ENCODE data around the gene EXOC3L2. TPM values are rescaled to one million over a fixed set of nuclear protein-coding genes. Genes with fewer than 3 reads are reported as not detected.

EXOC3L2 gene
- total and polyA plus RNA-seq, 2 of the 8 experiments (the other 6 are each of a cell fraction or from before 2014, with no cell fraction given), result 1.4 to 1.6 TPM

DNA sequence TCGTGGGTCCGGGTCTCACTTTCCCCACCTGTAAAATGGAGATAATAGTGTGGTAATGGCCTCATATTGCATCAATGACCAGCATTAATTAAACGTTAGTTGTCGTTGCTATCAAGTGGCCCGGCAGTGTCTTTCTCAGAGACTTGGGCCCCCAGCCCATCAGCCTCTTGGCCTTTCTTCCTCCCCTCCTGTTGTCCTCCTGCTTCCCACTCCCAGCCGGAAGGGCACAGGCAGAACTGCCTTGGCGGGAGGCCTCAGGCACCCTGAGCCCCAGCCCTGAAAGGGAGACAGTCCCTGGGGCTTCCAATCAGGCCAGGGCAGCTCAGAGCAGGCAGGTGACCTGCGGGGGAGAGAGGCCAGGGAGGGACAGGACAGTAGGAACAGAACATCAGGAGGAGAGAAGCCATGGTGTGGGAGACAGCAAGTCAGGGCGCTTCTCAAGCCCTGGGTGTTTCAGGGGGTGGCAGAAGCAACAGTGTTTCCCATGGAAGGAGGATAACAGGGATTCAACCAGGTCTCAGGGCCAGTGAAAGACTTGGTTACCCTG is 10.5 kb upstream of the EXOC3L2 start:
- Histone ChIP-seq H3K4me2 (ENCODE audit: insufficient read depth in 1 of 2, low read depth in 2 of 2, low read length in 2 of 2) (no peak overlapping the region), H3K27me3 (replicated peaks in 1 of 4; ENCODE audit: control insufficient read depth in 3 of 4, extremely low read depth in 1 of 4, insufficient read depth in 3 of 4, low read length in 3 of 4) (no peaks in the 10 kb centered on the region), H2BK120ac (replicated peaks; ENCODE audit: low read depth, low read length) (no peak overlapping the region), H4K8ac (ENCODE audit: extremely low read depth, insufficient read depth, low read length) (no peak overlapping the region), H4K5ac (ENCODE audit: insufficient read length, low read depth, low read length) (no peak overlapping the region), H3K27ac (ENCODE audit: low read depth, low read length) (no peak overlapping the region), H3K9ac (replicated peaks in 1 of 4; ENCODE audit: extremely low read depth in 1 of 4, low read depth in 3 of 4, low read length in 3 of 4) (no peak overlapping the region), H3K4ac (replicated peaks; ENCODE audit: insufficient read length, low read depth, low read length) (no peak overlapping the region), H3K18ac (ENCODE audit: extremely low read depth, low read length) (no peak overlapping the region), H3K36me3 (ENCODE audit: control insufficient read depth in 2 of 4, insufficient read depth in 4 of 4, low read length in 3 of 4) (no peaks in the 10 kb centered on the region; a peak in 1 of 8 replicates), H3K14ac (ENCODE audit: insufficient read length) (no peak overlapping the region), H3K4me3 (ENCODE audit: extremely low read depth in 1 of 4, insufficient read depth in 2 of 4, low read depth in 3 of 4, low read length in 4 of 4) (no peak overlapping the region), H3K9me3 (ENCODE audit: insufficient read depth in 2 of 2, low read depth in 1 of 2, low read length in 1 of 2) (no peaks in the 10 kb centered on the region), H2AFZ (ENCODE audit: low read length) (no peak overlapping the region), H3K4me1 (replicated peaks in 1 of 4; ENCODE audit: control insufficient read depth in 3 of 4, insufficient read depth in 4 of 4, low read length in 3 of 4) (peaks cover 0 to 6% (median 0%) of the 10 kb centered on the region in 4 experiments; a peak in 2 of 7 replicates), H3K23me2 (ENCODE audit: low read depth, low read length) (peaks cover 6% of the 10 kb centered on the region), H2BK15ac (ENCODE audit: low read length) (no peak overlapping the region), H4K20me1 (replicated peaks in 1 of 2; ENCODE audit: control insufficient read depth in 1 of 2, insufficient read depth in 2 of 2, low read length in 2 of 2) (peaks cover 22 to 27% of the 10 kb centered on the region in 2 experiments), H3K79me1 (ENCODE audit: low read depth, low read length) (peaks cover 13% of the 10 kb centered on the region), H4K91ac (replicated peaks; ENCODE audit: insufficient read length, low read length) (no peak overlapping the region), H3K56ac (replicated peaks; ENCODE audit: insufficient read length, low read depth, low read length) (no peak overlapping the region), H3K23ac (ENCODE audit: insufficient read length) (no peak overlapping the region), H2BK12ac (ENCODE audit: low read depth, low read length) (no peak overlapping the region), H3K79me2 (ENCODE audit: control insufficient read depth in 1 of 2, insufficient read depth in 2 of 2, low read length in 2 of 2) (peaks cover 0 to 27% of the 10 kb centered on the region in 2 experiments; a peak in 2 of 4 replicates), H2AK5ac (ENCODE audit: low read depth, low read length) (no peak overlapping the region), H2BK5ac (ENCODE audit: low read depth, low read length) (no peak overlapping the region), H2BK20ac (ENCODE audit: low read length) (no peak overlapping the region)
- no peak for TF ChIP-seq SP4 (IDR thresholded peaks at IDR 0.05; ENCODE audit: low read length)
- TF ChIP-seq NRF1 (IDR thresholded peaks at IDR 0.05; ENCODE audit: low read depth, low read length), result no peak
- TF ChIP-seq, protein P1, sequence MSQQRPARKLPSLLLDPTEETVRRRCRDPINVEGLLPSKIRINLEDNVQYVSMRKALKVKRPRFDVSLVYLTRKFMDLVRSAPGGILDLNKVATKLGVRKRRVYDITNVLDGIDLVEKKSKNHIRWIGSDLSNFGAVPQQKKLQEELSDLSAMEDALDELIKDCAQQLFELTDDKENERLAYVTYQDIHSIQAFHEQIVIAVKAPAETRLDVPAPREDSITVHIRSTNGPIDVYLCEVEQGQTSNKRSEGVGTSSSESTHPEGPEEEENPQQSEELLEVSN (IDR thresholded peaks at IDR 0.05), result no peak
- no peak for TF ChIP-seq YY1 (IDR thresholded peaks at IDR 0.05; ENCODE audit: low read depth, low read length)
- TF ChIP-seq JUN (IDR thresholded peaks at IDR 0.05; ENCODE audit: low read depth, low read length), result no peak
- no peak for TF ChIP-seq SP2 (IDR thresholded peaks at IDR 0.05; ENCODE audit: low read length)
- DNase-seq (ENCODE audit: low read depth in 1 of 2, low spot score in 2 of 2) (no peak), FAIRE-seq (no peak)
- WGBS, 2 experiments (ENCODE audit: extremely low coverage in 1 of 2, insufficient coverage in 1 of 2, insufficient read length in 1 of 2, insufficient replicate concordance in 2 of 2, low coverage in 1 of 2, low lambda C conversion rate in 2 of 2, missing lambda C conversion rate in 1 of 2), result 88% methylated on average over 9 of the region's 9 CpGs; no CpG with 5 or more reads in 1 of the 2 experiments
- POLR2A ChIA-PET (ENCODE audit: partially characterized antibody), result no interaction called here
- CTCF ChIA-PET (ENCODE audit: partially characterized antibody), result interaction anchor here (1.8 kb wide), 1 partner anchor 9 kb away, joined by 4 read pairs; no protein-coding TSS in a partner anchor

Data from H1 (cell line).